ENCODE measurements around the gene AGRP. TPM values are rescaled to one million over a fixed set of nuclear protein-coding genes. Genes with fewer than 3 reads are reported as not detected.
A peak's percentile ranks its signal among the peaks of the same experiment; 100 is the strongest.

The AGRP gene
- polyA plus RNA-seq, 1 donor (not counting 4 experiments of a cell fraction or from before 2014, with no cell fraction given): not detected

DNA sequence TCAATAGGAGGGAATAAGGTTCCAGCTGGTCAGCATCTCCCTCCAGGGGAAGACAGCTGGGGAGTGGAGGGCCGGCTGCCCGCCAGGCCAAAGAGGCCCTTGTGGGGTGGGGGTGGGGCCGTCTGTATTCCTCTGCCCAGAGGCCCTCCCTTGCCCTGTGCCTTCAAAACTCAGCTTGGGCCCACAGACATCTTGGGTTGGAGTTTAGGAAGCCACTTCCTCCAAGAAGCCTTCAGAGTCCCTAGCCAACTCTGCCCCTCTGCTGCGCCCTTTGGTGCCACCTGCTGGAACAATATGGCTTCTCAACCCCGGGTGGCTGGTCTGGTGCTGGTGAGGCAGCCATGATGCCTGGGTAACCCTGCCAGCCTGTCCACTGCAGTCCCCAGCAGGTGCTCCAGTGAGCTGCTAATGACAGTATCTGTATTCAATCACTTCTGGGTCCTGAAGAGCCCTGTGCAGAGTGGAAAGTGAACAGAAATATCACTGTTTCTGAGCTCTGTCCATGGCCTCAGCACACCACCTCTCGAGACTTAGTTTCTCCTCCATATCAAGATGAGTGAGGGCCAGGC lies 35.8 kb downstream of the AGRP start:
- H3K4me3 ChIP-seq (ENCODE audit: control insufficient read depth in 2 of 3, extremely low read depth in 1 of 3, insufficient read depth in 2 of 3, low read depth in 1 of 3, low read length in 3 of 3): no peak overlapping the region
- H3K9me3 ChIP-seq (ENCODE audit: control insufficient read depth, low read depth, low read length): no peaks in the 10 kb centered on the region
- H3K27ac ChIP-seq (ENCODE audit: control insufficient read depth, insufficient read depth, low read length): no peak overlapping the region
- no peaks in the 10 kb centered on the region for H3K4me1 ChIP-seq (ENCODE audit: control insufficient read depth, extremely low read depth, insufficient read depth, low read length)
- H3K4me2 ChIP-seq (ENCODE audit: control insufficient read depth, extremely low read depth, insufficient read depth, low read depth, low read length): no peak overlapping the region
- H2AFZ ChIP-seq (ENCODE audit: control insufficient read depth, low read length): no peak overlapping the region
- DNase-seq (ENCODE audit: low read depth, low spot score) (no peak), FAIRE-seq (no peak)
- no peaks in the 10 kb centered on the region for H3K79me2 ChIP-seq (ENCODE audit: control insufficient read depth, insufficient read depth, low read length)
- H3K27me3 ChIP-seq (ENCODE audit: control insufficient read depth, extremely low read depth, insufficient read depth, low read length): no peaks in the 10 kb centered on the region
- no peaks in the 10 kb centered on the region for H3K9me1 ChIP-seq (ENCODE audit: control insufficient read depth, extremely low read depth, insufficient read depth, low read length)
- H3K36me3 ChIP-seq (ENCODE audit: control insufficient read depth in 2 of 2, extremely low read depth in 1 of 2, insufficient read depth in 2 of 2, low read length in 2 of 2): peaks cover 6 to 25% of the 10 kb centered on the region in 2 experiments
- peaks cover 7% of the 10 kb centered on the region for H4K20me1 ChIP-seq (ENCODE audit: control insufficient read depth, extremely low read depth, insufficient read depth, low read length)
- TF ChIP-seq EZH2 (IDR thresholded peaks at IDR 0.05; ENCODE audit: low read length): no peak
- TF ChIP-seq, protein P1, sequence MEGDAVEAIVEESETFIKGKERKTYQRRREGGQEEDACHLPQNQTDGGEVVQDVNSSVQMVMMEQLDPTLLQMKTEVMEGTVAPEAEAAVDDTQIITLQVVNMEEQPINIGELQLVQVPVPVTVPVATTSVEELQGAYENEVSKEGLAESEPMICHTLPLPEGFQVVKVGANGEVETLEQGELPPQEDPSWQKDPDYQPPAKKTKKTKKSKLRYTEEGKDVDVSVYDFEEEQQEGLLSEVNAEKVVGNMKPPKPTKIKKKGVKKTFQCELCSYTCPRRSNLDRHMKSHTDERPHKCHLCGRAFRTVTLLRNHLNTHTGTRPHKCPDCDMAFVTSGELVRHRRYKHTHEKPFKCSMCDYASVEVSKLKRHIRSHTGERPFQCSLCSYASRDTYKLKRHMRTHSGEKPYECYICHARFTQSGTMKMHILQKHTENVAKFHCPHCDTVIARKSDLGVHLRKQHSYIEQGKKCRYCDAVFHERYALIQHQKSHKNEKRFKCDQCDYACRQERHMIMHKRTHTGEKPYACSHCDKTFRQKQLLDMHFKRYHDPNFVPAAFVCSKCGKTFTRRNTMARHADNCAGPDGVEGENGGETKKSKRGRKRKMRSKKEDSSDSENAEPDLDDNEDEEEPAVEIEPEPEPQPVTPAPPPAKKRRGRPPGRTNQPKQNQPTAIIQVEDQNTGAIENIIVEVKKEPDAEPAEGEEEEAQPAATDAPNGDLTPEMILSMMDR (optimal IDR thresholded peaks at IDR 0.05 in 1 of 3, IDR thresholded peaks at IDR 0.05 in 1 of 3, conservative IDR thresholded peaks at IDR 0.05 in 1 of 3; ENCODE audit: extremely low read depth in 1 of 3, insufficient read depth in 2 of 3, low read length in 3 of 3): peak; percentile 33 to 70 (median 41)
- H3K9ac ChIP-seq (ENCODE audit: control insufficient read depth, extremely low read depth, insufficient read depth, low read length): no peak overlapping the region
- dilution Hi-C loops (cut with MboI; ENCODE audit: extremely low pct_ligation_motif_present, low sequenced_read_pairs): no loop called here

DNA sequence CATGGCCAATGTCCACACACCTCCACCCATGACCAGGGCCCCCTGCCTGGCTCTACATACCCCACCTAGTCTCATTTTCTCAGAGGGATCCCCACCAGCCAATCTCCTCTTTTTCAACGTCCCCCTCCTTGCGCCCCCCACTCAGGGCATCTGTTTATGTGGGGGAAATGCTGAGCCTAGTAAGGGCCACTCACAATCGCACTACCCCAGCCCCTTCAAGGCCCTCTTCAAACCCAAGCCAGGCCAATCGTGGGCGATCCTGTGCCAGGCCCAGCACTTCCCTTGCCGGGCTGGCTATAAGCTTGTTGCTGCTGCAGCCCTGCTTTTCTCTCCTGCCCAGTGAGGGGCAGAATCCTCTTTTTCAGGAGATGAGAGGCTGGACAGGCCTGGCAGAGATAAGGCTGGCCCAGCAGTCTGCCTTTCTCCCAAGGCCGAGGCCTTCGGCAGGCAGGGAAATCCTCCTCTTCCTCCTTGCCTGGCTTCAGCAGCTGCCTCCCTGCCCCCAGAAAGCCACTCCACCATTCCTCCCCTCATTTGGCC lies 36.3 kb downstream of the AGRP start:
- Histone ChIP-seq H3K27me3 (ENCODE audit: control insufficient read depth, extremely low read depth, insufficient read depth, low read length) (no peaks in the 10 kb centered on the region), H3K27ac (ENCODE audit: control insufficient read depth, insufficient read depth, low read length) (no peak overlapping the region), H3K4me3 (ENCODE audit: control insufficient read depth in 2 of 3, extremely low read depth in 1 of 3, insufficient read depth in 2 of 3, low read depth in 1 of 3, low read length in 3 of 3) (no peak overlapping the region), H2AFZ (ENCODE audit: control insufficient read depth, low read length) (no peak overlapping the region), H3K79me2 (ENCODE audit: control insufficient read depth, insufficient read depth, low read length) (no peaks in the 10 kb centered on the region), H3K9me1 (ENCODE audit: control insufficient read depth, extremely low read depth, insufficient read depth, low read length) (no peaks in the 10 kb centered on the region), H3K9me3 (ENCODE audit: control insufficient read depth, low read depth, low read length) (no peaks in the 10 kb centered on the region), H3K4me1 (ENCODE audit: control insufficient read depth, extremely low read depth, insufficient read depth, low read length) (no peaks in the 10 kb centered on the region), H3K36me3 (ENCODE audit: control insufficient read depth in 2 of 2, extremely low read depth in 1 of 2, insufficient read depth in 2 of 2, low read length in 2 of 2) (peaks cover 9 to 24% of the 10 kb centered on the region in 2 experiments), H3K4me2 (ENCODE audit: control insufficient read depth, extremely low read depth, insufficient read depth, low read depth, low read length) (no peak overlapping the region), H4K20me1 (ENCODE audit: control insufficient read depth, extremely low read depth, insufficient read depth, low read length) (peaks cover 7% of the 10 kb centered on the region), H3K9ac (ENCODE audit: control insufficient read depth, extremely low read depth, insufficient read depth, low read length) (no peak overlapping the region)
- TF ChIP-seq EZH2 (IDR thresholded peaks at IDR 0.05; ENCODE audit: low read length): no peak
- TF ChIP-seq, protein P1 (optimal IDR thresholded peaks at IDR 0.05 in 1 of 3, IDR thresholded peaks at IDR 0.05 in 1 of 3, conservative IDR thresholded peaks at IDR 0.05 in 1 of 3; ENCODE audit: extremely low read depth in 1 of 3, insufficient read depth in 2 of 3, low read length in 3 of 3): no peak
- dilution Hi-C loops (cut with MboI; ENCODE audit: extremely low pct_ligation_motif_present, low sequenced_read_pairs): no loop called here
- FAIRE-seq: no peak
- DNase-seq (ENCODE audit: low read depth, low spot score): no peak

Data from keratinocyte (primary cell).